Neural crest cell (in vitro differentiated cells): Measurements from ENCODE around the gene WDR37. TPM values are rescaled to one million over a fixed set of nuclear protein-coding genes. Genes with fewer than 3 reads are reported as not detected.

ENCODE experiments used
- DNase-seq: peaks from one replicate; pipeline ENCODE4 v3.0.0; 2021; ENCODE audit warnings: low read depth, mixed read lengths, low spot score
- H3K27ac Mint-ChIP-seq: one replicate; pipeline ENCODE4 v1.8.0; 2021; ENCODE audit warnings: mild to moderate bottlenecking, mixed read lengths; ENCODE audit not compliant: unreplicated experiment
- H3K27me3 Mint-ChIP-seq: 2 replicates; pipeline ENCODE4 v1.8.0; 2021; ENCODE audit warnings: low read depth, mild to moderate bottlenecking, mixed read lengths
- H3K36me3 Mint-ChIP-seq: 2 replicates; pipeline ENCODE4 v1.8.0; 2021; ENCODE audit warnings: low read depth, mild to moderate bottlenecking, mixed read lengths
- H3K4me1 Mint-ChIP-seq: 2 replicates; pipeline ENCODE4 v1.8.0; 2021; ENCODE audit warnings: mixed read lengths
- H3K4me3 Mint-ChIP-seq: one replicate; pipeline ENCODE4 v1.8.0; 2021; ENCODE audit warnings: mild to moderate bottlenecking, mixed read lengths
- H3K9me3 Mint-ChIP-seq: 2 replicates; pipeline ENCODE4 v1.8.0; 2021; ENCODE audit warnings: mixed read lengths
- total RNA-seq: library from RNA; stranded (reverse); gene quantifications from 2 replicates; pipeline ENCODE4 v1.2.1, GENCODE V29; 2021
- TF ChIP-seq, protein P1 (sequence below): fragments of 200-600 bp; sonication (generic); conservative IDR thresholded peaks from 2 replicates; pipeline ENCODE4 v1.5.0; 2021; ENCODE audit warnings: antibody characterized with exemption, mild to moderate bottlenecking

Gene WDR37
- total RNA-seq, 1 donor from 2014 or later: 19.5 TPM

- Mint-ChIP-seq H3K36me3 (peaks cover 2% of the 10 kb centered on the region), H3K27me3 (peaks cover 3% of the 10 kb centered on the region), H3K9me3 (peaks cover 8% of the 10 kb centered on the region), H3K4me1 (no peaks in the 10 kb centered on the region), H3K27ac (no peak overlapping the region), H3K4me3 (no peak overlapping the region)
- no peak for DNase-seq
- TF ChIP-seq, protein P1, sequence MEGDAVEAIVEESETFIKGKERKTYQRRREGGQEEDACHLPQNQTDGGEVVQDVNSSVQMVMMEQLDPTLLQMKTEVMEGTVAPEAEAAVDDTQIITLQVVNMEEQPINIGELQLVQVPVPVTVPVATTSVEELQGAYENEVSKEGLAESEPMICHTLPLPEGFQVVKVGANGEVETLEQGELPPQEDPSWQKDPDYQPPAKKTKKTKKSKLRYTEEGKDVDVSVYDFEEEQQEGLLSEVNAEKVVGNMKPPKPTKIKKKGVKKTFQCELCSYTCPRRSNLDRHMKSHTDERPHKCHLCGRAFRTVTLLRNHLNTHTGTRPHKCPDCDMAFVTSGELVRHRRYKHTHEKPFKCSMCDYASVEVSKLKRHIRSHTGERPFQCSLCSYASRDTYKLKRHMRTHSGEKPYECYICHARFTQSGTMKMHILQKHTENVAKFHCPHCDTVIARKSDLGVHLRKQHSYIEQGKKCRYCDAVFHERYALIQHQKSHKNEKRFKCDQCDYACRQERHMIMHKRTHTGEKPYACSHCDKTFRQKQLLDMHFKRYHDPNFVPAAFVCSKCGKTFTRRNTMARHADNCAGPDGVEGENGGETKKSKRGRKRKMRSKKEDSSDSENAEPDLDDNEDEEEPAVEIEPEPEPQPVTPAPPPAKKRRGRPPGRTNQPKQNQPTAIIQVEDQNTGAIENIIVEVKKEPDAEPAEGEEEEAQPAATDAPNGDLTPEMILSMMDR: no peak
Observed at GRCh38 chr10:1147810-1148209, 91.6 kb downstream of the WDR37 start.

- Mint-ChIP-seq H3K4me1 (peaks cover 5% of the 10 kb centered on the region), H3K36me3 (peaks cover 2% of the 10 kb centered on the region), H3K27me3 (no peaks in the 10 kb centered on the region), H3K4me3 (no peak overlapping the region), H3K27ac (no peak overlapping the region), H3K9me3 (peaks cover 8% of the 10 kb centered on the region)
- no peak for DNase-seq
- TF ChIP-seq, protein P1: no peak
Observed at GRCh38 chr10:1148855-1149605, 92.8 kb downstream of the WDR37 start.

- Mint-ChIP-seq H3K4me1 (peaks cover 7% of the 10 kb centered on the region), H3K4me3 (no peak overlapping the region), H3K27ac (no peak overlapping the region), H3K27me3 (no peaks in the 10 kb centered on the region), H3K36me3 (peaks cover 2% of the 10 kb centered on the region), H3K9me3 (peaks cover 3% of the 10 kb centered on the region)
- TF ChIP-seq, protein P1: no peak
- DNase-seq: no peak
Observed at GRCh38 chr10:1149793-1150637, 93.8 kb downstream of the WDR37 start.

DNA sequence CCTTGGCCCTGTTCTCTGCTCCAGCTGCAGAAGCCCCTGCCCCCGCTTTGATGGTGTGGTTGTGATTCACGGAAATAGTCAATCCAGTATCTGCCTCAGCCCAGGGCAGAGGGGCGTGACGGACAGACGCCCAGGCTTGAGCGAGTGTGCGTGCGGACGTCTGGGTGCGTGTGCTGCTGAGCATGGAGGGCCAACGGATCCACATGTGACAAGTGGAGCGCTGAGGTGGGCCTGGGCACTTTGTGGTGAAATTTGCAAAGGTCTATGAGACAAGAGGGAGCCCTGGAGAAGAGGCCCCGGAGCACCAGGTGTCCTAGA, 94.4 kb downstream of the WDR37 start:
- H3K4me1 Mint-ChIP-seq: peaks cover 7% of the 10 kb centered on the region
- TF ChIP-seq, protein P1: no peak
- peaks cover 3% of the 10 kb centered on the region for H3K9me3 Mint-ChIP-seq
- peak overlapping the region; percentile 14 for H3K27ac Mint-ChIP-seq
- DNase-seq: no peak
- H3K27me3 Mint-ChIP-seq: no peaks in the 10 kb centered on the region
- peaks cover 2% of the 10 kb centered on the region for H3K36me3 Mint-ChIP-seq
- no peak overlapping the region for H3K4me3 Mint-ChIP-seq

DNA sequence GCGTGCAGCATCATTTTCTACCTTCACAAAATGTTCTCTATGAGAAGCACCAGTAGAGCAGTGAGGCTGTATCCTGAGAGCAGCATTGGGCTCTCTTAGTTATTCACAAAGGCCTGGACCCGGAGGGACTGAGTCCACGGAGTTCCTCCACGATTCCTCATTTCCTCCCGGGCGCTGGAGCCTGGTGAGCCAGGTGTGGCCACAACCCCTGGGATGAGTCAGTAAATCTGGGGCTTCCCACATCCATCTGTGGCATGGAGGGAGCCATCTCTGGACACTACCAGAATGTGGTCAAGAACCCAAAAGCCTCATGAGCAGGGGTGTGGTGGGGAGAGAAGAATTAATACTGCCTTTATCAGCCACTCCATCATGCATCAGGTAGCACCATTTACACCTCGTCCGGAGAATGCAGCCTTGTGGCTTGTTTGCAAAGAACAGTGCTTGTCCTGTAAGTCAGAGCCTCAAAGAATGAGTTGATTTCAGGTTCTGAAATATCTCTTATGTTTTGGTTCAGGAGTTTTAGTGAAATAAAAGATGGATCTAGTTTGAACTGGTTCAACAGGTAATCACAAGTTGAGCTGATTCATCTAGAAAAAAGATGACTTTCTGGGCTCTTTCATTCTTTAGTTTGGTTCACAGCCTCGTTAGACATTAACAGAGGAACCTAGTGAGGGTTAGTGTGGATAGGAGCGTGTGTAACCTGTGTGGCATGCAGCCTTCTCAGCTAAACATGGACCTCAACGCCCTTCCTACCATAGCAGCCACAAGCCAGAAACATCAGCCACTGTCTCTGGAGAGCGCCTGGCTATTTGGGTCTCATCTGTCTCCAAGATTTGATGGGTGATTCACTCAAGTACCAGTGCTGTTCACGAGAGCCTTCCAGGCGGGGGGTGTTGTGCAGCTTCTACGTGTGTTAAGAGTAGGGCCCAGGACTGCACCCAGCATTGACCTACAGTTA, 95.2 kb downstream of the WDR37 start:
- no peak for DNase-seq
- Mint-ChIP-seq H3K4me1 (peaks cover 7% of the 10 kb centered on the region), H3K9me3 (peaks cover 3% of the 10 kb centered on the region), H3K27me3 (no peaks in the 10 kb centered on the region), H3K36me3 (no peaks in the 10 kb centered on the region), H3K4me3 (no peak overlapping the region), H3K27ac (no peak overlapping the region)
- TF ChIP-seq, protein P1: no peak
